HG02763 (cell line): Measurements from ENCODE around the gene SLC12A5.

Experiments used
- ATAC-seq: cut with Tn5 transposase; IDR thresholded peaks from one replicate; pipeline ENCODE4 v1.9.1; 2021; ENCODE audit warnings: mild to moderate bottlenecking, moderate library complexity; ENCODE audit not compliant: unreplicated experiment

SLC12A5 gene

GRCh38 chr20:46025376-46025783 lies 3.6 kb upstream of the SLC12A5 start:
- ATAC-seq = no peak

GRCh38 chr20:46027245-46027853 lies 1.7 kb upstream of the SLC12A5 start:
- no peak for ATAC-seq

- no peak for ATAC-seq
Measured at GRCh38 chr20:46028110-46028509, 905 bp upstream of the SLC12A5 start.

- ATAC-seq = no peak
Measured at GRCh38 chr20:46030284-46031013, 1.4 kb downstream of the SLC12A5 start.

GRCh38 chr20:46031014-46031569 lies 2.1 kb downstream of the SLC12A5 start:
- no peak for ATAC-seq

GRCh38 chr20:46031701-46032254 lies 2.8 kb downstream of the SLC12A5 start:
- ATAC-seq = no peak

- ATAC-seq = no peak
Measured at GRCh38 chr20:46034039-46034438, 5.0 kb downstream of the SLC12A5 start.

GRCh38 chr20:46035253-46035652 lies 6.2 kb downstream of the SLC12A5 start:
- no peak for ATAC-seq

GRCh38 chr20:46035713-46036112 lies 6.7 kb downstream of the SLC12A5 start:
- ATAC-seq = no peak

- no peak for ATAC-seq
Measured at GRCh38 chr20:46036370-46036769, 7.4 kb downstream of the SLC12A5 start.

GRCh38 chr20:46037036-46037435 lies 8.0 kb downstream of the SLC12A5 start:
- ATAC-seq = no peak

GRCh38 chr20:46040902-46041535 lies 12.0 kb downstream of the SLC12A5 start:
- no peak for ATAC-seq

- ATAC-seq = no peak
Measured at GRCh38 chr20:46043556-46043955, 14.5 kb downstream of the SLC12A5 start.

GRCh38 chr20:46044896-46045295 lies 15.9 kb downstream of the SLC12A5 start:
- ATAC-seq = no peak

- ATAC-seq = no peak
Measured at GRCh38 chr20:46046588-46047310, 17.7 kb downstream of the SLC12A5 start.

- ATAC-seq = no peak
Measured at GRCh38 chr20:46047821-46048220, 18.8 kb downstream of the SLC12A5 start.

- no peak for ATAC-seq
Measured at GRCh38 chr20:46049190-46049589, 20.2 kb downstream of the SLC12A5 start.

- ATAC-seq = no peak
Measured at GRCh38 chr20:46049815-46050214, 20.8 kb downstream of the SLC12A5 start.

- ATAC-seq = no peak
Measured at GRCh38 chr20:46050444-46050843, 21.4 kb downstream of the SLC12A5 start.

- ATAC-seq = no peak
Measured at GRCh38 chr20:46050885-46051284, 21.9 kb downstream of the SLC12A5 start.
